Right atrium auricular region (tissue), 2 donors: Measurements from ENCODE around the gene C3orf62. TPM values are rescaled to one million over a fixed set of nuclear protein-coding genes. Genes with fewer than 3 reads are reported as not detected.

Experiments
- DNase-seq: peaks from one replicate; pipeline ENCODE4 v3.0.0-alpha.2; 2019; ENCODE audit warnings: low spot score
- H3K27ac ChIP-seq, 2 donors: fragments of 200-600 bp; sonication (generic); 1 replicate in 1 of 2; 2 replicates in 1 of 2; pipeline ENCODE4 v1.5.1; 2016 to 2019
- H3K27me3 ChIP-seq, 2 donors: fragments of 200-600 bp; sonication (generic); one replicate each; pipeline versions ENCODE4 v1.5.1 to v1.6.0; 2017 to 2019
- H3K36me3 ChIP-seq: fragments of 200-600 bp; sonication (generic); one replicate; pipeline ENCODE4 v1.5.1; 2016
- H3K4me1 ChIP-seq, 2 donors: fragments of 200-600 bp; sonication (generic); one replicate each; pipeline versions ENCODE4 v1.5.1 to v1.6.0; 2017 to 2019
- H3K4me3 ChIP-seq, 2 donors: fragments of 200-600 bp; sonication (generic); 1 replicate in 1 of 2; 2 replicates in 1 of 2; pipeline ENCODE4 v1.5.1; 2017 to 2019; ENCODE audit warnings: mild to moderate bottlenecking in 1 of 2, moderate library complexity in 1 of 2
- H3K9me3 ChIP-seq, 2 donors: fragments of 200-600 bp; sonication (generic); one replicate each; pipeline ENCODE4 v1.5.1; 2019
- CTCF ChIP-seq, 2 donors: fragments of 200-600 bp; sonication (generic); IDR thresholded peaks; one replicate each; pipeline ENCODE4 v1.5.1; 2019; ENCODE audit warnings: antibody characterized with exemption in 2 of 2
- total RNA-seq, 2 donors: library from RNA; depleted of rRNA; stranded (reverse); fragments of >200 nt; gene quantifications; one replicate each; pipeline ENCODE4 v1.1.0, GENCODE V29; 2016

The C3orf62 gene
- total RNA-seq, 2 donors from 2014 or later = 1.0 to 1.5 TPM

GRCh38 chr3:49310677-49311076 is 33.6 kb upstream of the C3orf62 start:
- no peak for TF ChIP-seq CTCF (IDR thresholded peaks at IDR 0.05)
- no peak overlapping the region for H3K4me3 ChIP-seq
- no peaks in the 10 kb centered on the region for H3K27me3 ChIP-seq
- H3K27ac ChIP-seq = no peak overlapping the region
- H3K9me3 ChIP-seq = no peaks in the 10 kb centered on the region
- peaks cover 59% of the 10 kb centered on the region for H3K36me3 ChIP-seq
- no peak for DNase-seq
- H3K4me1 ChIP-seq = no peaks in the 10 kb centered on the region

- no peak overlapping the region for H3K4me3 ChIP-seq
- peaks cover 85% of the 10 kb centered on the region for H3K36me3 ChIP-seq
- H3K4me1 ChIP-seq = no peaks in the 10 kb centered on the region
- DNase-seq = no peak
- no peaks in the 10 kb centered on the region for H3K9me3 ChIP-seq
- TF ChIP-seq CTCF (IDR thresholded peaks at IDR 0.05) = no peak
- no peak overlapping the region for H3K27ac ChIP-seq
- H3K27me3 ChIP-seq = no peaks in the 10 kb centered on the region
Observed at GRCh38 chr3:49305608-49306007, 28.6 kb upstream of the C3orf62 start.

GRCh38 chr3:49302613-49303012 is 25.6 kb upstream of the C3orf62 start:
- Histone ChIP-seq H3K4me3 (no peak overlapping the region), H3K4me1 (no peaks in the 10 kb centered on the region), H3K36me3 (peaks cover 92% of the 10 kb centered on the region), H3K27ac (no peak overlapping the region), H3K27me3 (no peaks in the 10 kb centered on the region), H3K9me3 (no peaks in the 10 kb centered on the region)
- TF ChIP-seq CTCF (IDR thresholded peaks at IDR 0.05) = no peak
- DNase-seq = no peak

GRCh38 chr3:49300595-49300994 is 23.6 kb upstream of the C3orf62 start:
- Histone ChIP-seq H3K9me3 (no peaks in the 10 kb centered on the region), H3K27me3 (no peaks in the 10 kb centered on the region), H3K27ac (no peak overlapping the region), H3K36me3 (peaks cover 81% of the 10 kb centered on the region), H3K4me3 (no peak overlapping the region), H3K4me1 (peaks cover 0 to 17% of the 10 kb centered on the region in 2 donors)
- TF ChIP-seq CTCF (IDR thresholded peaks at IDR 0.05) = no peak
- no peak for DNase-seq

GRCh38 chr3:49298511-49298910 is 21.5 kb upstream of the C3orf62 start:
- peaks cover 76% of the 10 kb centered on the region for H3K36me3 ChIP-seq
- H3K4me1 ChIP-seq = peaks cover 0 to 17% of the 10 kb centered on the region in 2 donors
- H3K27ac ChIP-seq = no peak overlapping the region
- no peaks in the 10 kb centered on the region for H3K9me3 ChIP-seq
- no peak for TF ChIP-seq CTCF (IDR thresholded peaks at IDR 0.05)
- H3K27me3 ChIP-seq = no peaks in the 10 kb centered on the region
- no peak overlapping the region for H3K4me3 ChIP-seq
- no peak for DNase-seq

- H3K4me1 ChIP-seq = peaks cover 0 to 17% of the 10 kb centered on the region in 2 donors
- H3K9me3 ChIP-seq = no peaks in the 10 kb centered on the region
- peak overlapping the region; percentile 69 to 76 for H3K27ac ChIP-seq
- peaks cover 79% of the 10 kb centered on the region for H3K36me3 ChIP-seq
- no peaks in the 10 kb centered on the region for H3K27me3 ChIP-seq
- no peak overlapping the region for H3K4me3 ChIP-seq
- TF ChIP-seq CTCF (IDR thresholded peaks at IDR 0.05) = no peak
- DNase-seq = peak; percentile 73
Observed at GRCh38 chr3:49296781-49297411, 19.9 kb upstream of the C3orf62 start.
